CD4-positive, alpha-beta T cell treated with Interleukin-4 for 1 hour (primary cell): ENCODE results near the gene KIF5A.
"Not testable (repeated sequence)": the region's sequence is repeated elsewhere in the genome, so short reads cannot be mapped to it uniquely, and the experiment has no call there.

Experiments
- DNase-seq, 2 donors: peaks; one replicate each; pipeline ENCODE4 v3.0.0-alpha.2; 2020 to 2022

Gene KIF5A

GRCh38 chr12:57549909-57550640 is at the start of gene KIF5A:
TSS of gene KIF5A (plus strand) at chr12:57550044. CDS start at chr12:57550272, 228 bp downstream.
- DNase-seq, result peak; percentile 41 to 56

GRCh38 chr12:57500213-57500612 is 49.6 kb upstream of the KIF5A start:
- no peak for DNase-seq

DNA sequence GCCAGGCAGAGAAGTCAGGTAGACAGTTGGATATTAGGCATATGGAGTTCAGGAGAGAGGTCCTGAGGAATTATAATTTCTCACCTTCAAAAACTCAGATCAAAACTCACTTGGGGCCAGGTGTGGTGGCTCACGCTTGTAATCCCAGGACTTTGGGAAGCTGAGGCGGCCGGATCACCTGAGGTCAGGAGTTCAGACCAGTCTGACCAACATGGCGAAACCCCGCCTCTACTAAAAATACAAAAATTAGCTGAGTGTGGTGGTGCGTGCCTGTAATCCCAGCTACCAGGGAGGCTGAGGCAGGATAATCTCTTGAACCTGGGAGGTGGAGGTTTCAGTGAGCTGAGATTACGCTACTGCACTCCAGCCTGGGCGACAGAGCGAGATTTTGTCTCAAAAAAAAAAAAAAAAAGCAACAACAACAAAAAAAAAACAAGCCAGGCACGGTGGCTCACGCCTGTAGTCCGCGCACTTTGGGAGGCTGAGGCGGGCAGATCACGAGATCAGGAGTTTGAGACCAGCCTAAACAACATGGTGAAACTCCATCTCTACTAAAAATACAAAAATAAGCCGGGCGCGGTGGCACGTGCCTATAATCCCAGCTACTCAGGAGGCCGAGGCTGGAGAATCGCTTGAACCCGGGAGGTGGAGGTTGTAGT is 47.4 kb upstream of the KIF5A start:
- DNase-seq, result not testable (repeated sequence)

DNA sequence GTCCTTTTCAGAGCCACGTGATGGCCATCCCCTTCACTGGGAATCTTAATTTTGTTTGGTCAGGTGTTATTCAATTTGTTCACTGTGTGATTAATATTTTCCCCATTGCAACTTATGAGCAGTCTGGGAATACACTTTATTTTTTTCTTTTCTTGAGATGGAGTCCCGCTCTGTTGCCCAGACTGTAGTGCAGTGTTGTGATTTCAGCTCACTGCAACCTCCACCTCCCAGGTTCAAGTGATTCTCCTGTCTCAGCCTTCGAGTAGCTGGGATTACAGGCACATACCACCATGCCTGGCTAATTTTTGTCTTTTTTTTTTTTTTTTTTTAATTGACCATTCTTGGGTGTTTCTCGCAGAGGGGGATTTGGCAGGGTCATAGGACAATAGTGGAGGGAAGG is 43.3 kb upstream of the KIF5A start:
- DNase-seq, result not testable (repeated sequence)

DNA sequence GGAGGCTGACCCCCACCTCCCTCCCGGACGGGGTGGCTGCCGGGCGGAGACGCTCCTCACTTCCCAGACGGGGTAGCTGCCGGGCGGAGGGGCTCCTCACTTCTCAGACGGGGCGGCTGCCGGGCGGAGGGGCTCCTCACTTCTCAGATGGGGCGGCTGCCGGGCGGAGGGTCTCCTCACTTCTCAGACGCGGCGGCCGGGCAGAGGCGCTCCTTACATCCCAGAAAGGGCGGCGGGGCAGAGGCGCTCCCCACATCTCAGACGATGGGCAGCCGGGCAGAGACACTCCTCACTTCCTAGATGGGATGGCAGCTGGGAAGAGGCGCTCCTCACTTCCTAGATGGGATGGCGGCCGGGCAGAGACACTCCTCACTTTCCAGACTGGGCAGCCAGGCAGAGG is 42.0 kb upstream of the KIF5A start:
- DNase-seq, result not testable (repeated sequence)

DNA sequence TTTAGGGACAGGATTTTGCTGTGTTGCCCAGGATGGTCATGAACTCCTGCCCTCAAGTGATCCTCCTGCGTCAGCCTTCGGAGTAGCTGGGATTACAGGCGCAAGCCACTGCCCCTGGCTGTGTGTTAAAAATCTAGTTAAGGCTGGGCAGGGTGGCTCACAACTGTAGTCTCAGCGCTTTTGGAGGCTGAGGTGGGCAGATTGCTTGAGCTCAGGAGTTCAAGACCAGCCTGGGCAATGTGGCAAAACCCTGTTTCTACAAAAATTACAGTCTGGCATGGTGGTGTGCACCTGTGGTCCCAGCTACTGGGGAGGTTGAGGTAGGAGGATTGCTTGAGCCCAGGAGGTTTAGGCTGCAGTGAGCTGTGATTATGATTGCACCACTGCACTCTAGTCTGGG is 38.7 kb upstream of the KIF5A start:
- DNase-seq, result no peak

- DNase-seq, result no peak
These were observed 38.1 kb upstream of the KIF5A start for GRCh38 chr12:57511588-57512325.

DNA sequence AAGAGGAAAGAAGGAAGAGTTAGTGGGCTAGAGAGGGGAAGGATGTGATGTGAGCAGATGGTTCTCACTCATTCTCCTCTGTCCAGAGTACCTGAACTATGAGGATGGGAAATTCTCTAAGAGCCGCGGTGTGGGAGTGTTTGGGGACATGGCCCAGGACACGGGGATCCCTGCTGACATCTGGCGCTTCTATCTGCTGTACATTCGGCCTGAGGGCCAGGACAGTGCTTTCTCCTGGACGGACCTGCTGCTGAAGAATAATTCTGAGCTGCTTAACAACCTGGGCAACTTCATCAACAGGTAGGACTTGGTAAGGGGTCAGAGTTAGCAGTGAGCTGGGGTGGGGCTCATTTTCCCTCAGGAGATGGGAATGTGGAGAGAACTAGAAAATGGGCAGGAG is 37.2 kb upstream of the KIF5A start:
- no peak for DNase-seq

GRCh38 chr12:57513266-57513665 is 36.6 kb upstream of the KIF5A start:
- DNase-seq, result no peak

GRCh38 chr12:57513677-57514076 is 36.2 kb upstream of the KIF5A start:
- DNase-seq, result not testable (repeated sequence)

GRCh38 chr12:57514246-57514645 is 35.6 kb upstream of the KIF5A start:
- not testable (repeated sequence) for DNase-seq

DNA sequence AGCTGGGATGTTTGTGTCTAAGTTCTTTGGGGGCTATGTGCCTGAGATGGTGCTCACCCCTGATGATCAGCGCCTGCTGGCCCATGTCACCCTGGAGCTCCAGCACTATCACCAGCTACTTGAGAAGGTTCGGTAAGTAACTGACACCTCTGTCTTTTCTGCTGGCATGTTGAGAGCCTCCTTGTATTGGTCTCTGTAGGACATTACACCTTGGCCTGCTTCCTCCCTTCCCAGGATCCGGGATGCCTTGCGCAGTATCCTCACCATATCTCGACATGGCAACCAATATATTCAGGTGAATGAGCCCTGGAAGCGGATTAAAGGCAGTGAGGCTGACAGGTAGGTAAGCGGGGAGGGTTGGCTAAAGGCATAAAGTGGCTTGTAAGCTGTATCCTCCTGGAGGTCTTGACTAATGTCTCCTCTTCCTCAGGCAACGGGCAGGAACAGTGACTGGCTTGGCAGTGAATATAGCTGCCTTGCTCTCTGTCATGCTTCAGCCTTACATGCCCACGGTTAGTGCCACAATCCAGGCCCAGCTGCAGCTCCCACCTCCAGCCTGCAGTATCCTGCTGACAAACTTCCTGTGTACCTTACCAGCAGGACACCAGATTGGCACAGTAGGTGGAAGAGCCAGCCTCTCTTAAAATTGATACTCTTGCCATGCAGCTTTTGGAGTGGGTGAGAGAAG is 35.0 kb upstream of the KIF5A start:
- no peak for DNase-seq

GRCh38 chr12:57515408-57515933 is 34.4 kb upstream of the KIF5A start:
- no peak for DNase-seq

GRCh38 chr12:57515934-57516541 is 33.8 kb upstream of the KIF5A start:
- DNase-seq, result no peak

GRCh38 chr12:57516617-57517153 is 33.2 kb upstream of the KIF5A start:
- no peak for DNase-seq

- no peak for DNase-seq
These were observed 32.7 kb upstream of the KIF5A start for GRCh38 chr12:57517187-57517586.

GRCh38 chr12:57517718-57518117 is 32.1 kb upstream of the KIF5A start:
- DNase-seq, result not testable (repeated sequence)

GRCh38 chr12:57518176-57518919 is 31.5 kb upstream of the KIF5A start:
- no peak for DNase-seq

- peak in 1 of 2 donors; percentile 19 for DNase-seq
These were observed 30.7 kb upstream of the KIF5A start for GRCh38 chr12:57518920-57519795.

DNA sequence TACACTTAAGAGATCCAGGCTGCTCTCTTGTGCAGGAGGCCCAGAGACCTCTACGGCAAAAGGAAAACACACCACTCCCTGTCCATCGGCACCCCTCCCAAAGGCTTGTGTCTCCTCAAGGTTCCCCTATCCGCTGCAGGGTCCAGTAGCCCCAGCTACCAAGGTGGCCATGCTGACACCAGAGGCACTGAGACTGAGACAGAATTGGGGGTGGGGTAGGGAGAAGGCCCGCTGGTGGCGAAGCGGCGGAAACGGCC is 30.1 kb upstream of the KIF5A start:
- peak; percentile 32 to 37 for DNase-seq
